Measurements from ENCODE around the gene CFAP161. TPM values are rescaled to one million over a fixed set of nuclear protein-coding genes. Genes with fewer than 3 reads are reported as not detected.

Gene CFAP161
- total and polyA plus RNA-seq, 2 experiments from 2014 or later = 0.13 TPM; not detected in 1

DNA sequence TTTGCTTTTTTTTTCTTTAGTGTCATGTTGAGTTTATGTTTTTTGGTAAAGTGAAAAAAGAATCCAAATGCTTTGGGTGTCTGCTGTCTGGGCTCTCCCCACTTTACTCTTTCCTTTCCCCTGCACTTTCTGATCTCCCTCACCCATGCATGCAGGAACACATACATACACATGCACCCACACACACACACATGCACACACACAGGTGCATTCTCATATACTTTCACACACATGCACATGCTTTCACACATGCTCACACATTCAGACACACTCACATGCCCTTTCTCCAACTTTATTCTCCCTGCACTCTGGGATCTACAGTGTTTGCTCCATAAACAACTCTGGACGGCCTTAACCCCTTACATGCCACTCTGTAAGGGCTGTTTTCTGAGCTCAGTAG, 46.4 kb upstream of the CFAP161 start:
- Mint-ChIP-seq H3K27ac (no peak overlapping the region), H3K9me3 (no peaks in the 10 kb centered on the region; the same call in 2 of the 3 replicates), H3K4me1 (no peaks in the 10 kb centered on the region), H3K36me3 (ENCODE audit: low read depth) (no peaks in the 10 kb centered on the region), H3K27me3 (ENCODE audit: insufficient read depth, low read depth, poor library complexity) (peaks cover 2% of the 10 kb centered on the region), H3K4me3 (no peak overlapping the region)
- no peak overlapping the region for H2AFZ ChIP-seq
- no peaks in the 10 kb centered on the region for H3K9me2 ChIP-seq (ENCODE audit: insufficient read depth)
- DNase-seq (ENCODE audit: low spot score) (no peak), ATAC-seq (no peak)
- H3K4me3 ChIP-seq = no peak overlapping the region
- no peaks in the 10 kb centered on the region for H3K36me3 ChIP-seq (ENCODE audit: insufficient read depth)
- H3K79me2 ChIP-seq (replicated peaks; ENCODE audit: insufficient read depth) = no peaks in the 10 kb centered on the region
- no peak for TF ChIP-seq POLR2AphosphoS5 (IDR thresholded peaks at IDR 0.05; ENCODE audit: low read depth)
- no peak for TF ChIP-seq ZNF462 (CRISPR knock-in tag; IDR thresholded peaks at IDR 0.05)
- no peak for TF ChIP-seq EZH2phosphoT487 (IDR thresholded peaks at IDR 0.05; ENCODE audit: unreplicated experiment)
- TF ChIP-seq NANOG (IDR thresholded peaks at IDR 0.05; ENCODE audit: borderline replicate concordance) = no peak
- TF ChIP-seq EZH2 (IDR thresholded peaks at IDR 0.05; ENCODE audit: low read depth, unreplicated experiment) = no peak
- no peak for TF ChIP-seq STAT1 (IDR thresholded peaks at IDR 0.05; ENCODE audit: unreplicated experiment)
- TF ChIP-seq, protein P1, sequence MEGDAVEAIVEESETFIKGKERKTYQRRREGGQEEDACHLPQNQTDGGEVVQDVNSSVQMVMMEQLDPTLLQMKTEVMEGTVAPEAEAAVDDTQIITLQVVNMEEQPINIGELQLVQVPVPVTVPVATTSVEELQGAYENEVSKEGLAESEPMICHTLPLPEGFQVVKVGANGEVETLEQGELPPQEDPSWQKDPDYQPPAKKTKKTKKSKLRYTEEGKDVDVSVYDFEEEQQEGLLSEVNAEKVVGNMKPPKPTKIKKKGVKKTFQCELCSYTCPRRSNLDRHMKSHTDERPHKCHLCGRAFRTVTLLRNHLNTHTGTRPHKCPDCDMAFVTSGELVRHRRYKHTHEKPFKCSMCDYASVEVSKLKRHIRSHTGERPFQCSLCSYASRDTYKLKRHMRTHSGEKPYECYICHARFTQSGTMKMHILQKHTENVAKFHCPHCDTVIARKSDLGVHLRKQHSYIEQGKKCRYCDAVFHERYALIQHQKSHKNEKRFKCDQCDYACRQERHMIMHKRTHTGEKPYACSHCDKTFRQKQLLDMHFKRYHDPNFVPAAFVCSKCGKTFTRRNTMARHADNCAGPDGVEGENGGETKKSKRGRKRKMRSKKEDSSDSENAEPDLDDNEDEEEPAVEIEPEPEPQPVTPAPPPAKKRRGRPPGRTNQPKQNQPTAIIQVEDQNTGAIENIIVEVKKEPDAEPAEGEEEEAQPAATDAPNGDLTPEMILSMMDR (conservative IDR thresholded peaks at IDR 0.05; ENCODE audit: low read depth in 2 of 2) = no peak
- no peak for TF ChIP-seq CREB1 (CRISPR knock-in tag; IDR thresholded peaks at IDR 0.05; ENCODE audit: low read depth)
- TF ChIP-seq, protein P2, sequence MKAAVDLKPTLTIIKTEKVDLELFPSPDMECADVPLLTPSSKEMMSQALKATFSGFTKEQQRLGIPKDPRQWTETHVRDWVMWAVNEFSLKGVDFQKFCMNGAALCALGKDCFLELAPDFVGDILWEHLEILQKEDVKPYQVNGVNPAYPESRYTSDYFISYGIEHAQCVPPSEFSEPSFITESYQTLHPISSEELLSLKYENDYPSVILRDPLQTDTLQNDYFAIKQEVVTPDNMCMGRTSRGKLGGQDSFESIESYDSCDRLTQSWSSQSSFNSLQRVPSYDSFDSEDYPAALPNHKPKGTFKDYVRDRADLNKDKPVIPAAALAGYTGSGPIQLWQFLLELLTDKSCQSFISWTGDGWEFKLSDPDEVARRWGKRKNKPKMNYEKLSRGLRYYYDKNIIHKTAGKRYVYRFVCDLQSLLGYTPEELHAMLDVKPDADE (IDR thresholded peaks at IDR 0.05) = no peak
- no peak for TF ChIP-seq ZNF114 (CRISPR knock-in tag; IDR thresholded peaks at IDR 0.05)
- TF ChIP-seq, protein P3, sequence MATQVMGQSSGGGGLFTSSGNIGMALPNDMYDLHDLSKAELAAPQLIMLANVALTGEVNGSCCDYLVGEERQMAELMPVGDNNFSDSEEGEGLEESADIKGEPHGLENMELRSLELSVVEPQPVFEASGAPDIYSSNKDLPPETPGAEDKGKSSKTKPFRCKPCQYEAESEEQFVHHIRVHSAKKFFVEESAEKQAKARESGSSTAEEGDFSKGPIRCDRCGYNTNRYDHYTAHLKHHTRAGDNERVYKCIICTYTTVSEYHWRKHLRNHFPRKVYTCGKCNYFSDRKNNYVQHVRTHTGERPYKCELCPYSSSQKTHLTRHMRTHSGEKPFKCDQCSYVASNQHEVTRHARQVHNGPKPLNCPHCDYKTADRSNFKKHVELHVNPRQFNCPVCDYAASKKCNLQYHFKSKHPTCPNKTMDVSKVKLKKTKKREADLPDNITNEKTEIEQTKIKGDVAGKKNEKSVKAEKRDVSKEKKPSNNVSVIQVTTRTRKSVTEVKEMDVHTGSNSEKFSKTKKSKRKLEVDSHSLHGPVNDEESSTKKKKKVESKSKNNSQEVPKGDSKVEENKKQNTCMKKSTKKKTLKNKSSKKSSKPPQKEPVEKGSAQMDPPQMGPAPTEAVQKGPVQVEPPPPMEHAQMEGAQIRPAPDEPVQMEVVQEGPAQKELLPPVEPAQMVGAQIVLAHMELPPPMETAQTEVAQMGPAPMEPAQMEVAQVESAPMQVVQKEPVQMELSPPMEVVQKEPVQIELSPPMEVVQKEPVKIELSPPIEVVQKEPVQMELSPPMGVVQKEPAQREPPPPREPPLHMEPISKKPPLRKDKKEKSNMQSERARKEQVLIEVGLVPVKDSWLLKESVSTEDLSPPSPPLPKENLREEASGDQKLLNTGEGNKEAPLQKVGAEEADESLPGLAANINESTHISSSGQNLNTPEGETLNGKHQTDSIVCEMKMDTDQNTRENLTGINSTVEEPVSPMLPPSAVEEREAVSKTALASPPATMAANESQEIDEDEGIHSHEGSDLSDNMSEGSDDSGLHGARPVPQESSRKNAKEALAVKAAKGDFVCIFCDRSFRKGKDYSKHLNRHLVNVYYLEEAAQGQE (IDR thresholded peaks at IDR 0.05; ENCODE audit: unreplicated experiment) = no peak
- TF ChIP-seq ZNF331 (CRISPR knock-in tag; IDR thresholded peaks at IDR 0.05; ENCODE audit: low read depth) = no peak
- TF ChIP-seq JUNB (IDR thresholded peaks at IDR 0.05; ENCODE audit: unreplicated experiment) = no peak
- H3K4me2 ChIP-seq = no peak overlapping the region
- no peaks in the 10 kb centered on the region for H4K20me1 ChIP-seq (replicated peaks; ENCODE audit: insufficient read depth)
- H3K27ac ChIP-seq (ENCODE audit: low read depth) = no peak overlapping the region
- no peaks in the 10 kb centered on the region for H3K27me3 ChIP-seq (ENCODE audit: insufficient read depth)
- no peaks in the 10 kb centered on the region for H3F3A ChIP-seq (replicated peaks; ENCODE audit: low read depth)
- no peaks in the 10 kb centered on the region for H3K4me1 ChIP-seq (ENCODE audit: insufficient read depth)

All from GM23338 (cell line).